Measurements from ENCODE around the gene HHAT.

DNA sequence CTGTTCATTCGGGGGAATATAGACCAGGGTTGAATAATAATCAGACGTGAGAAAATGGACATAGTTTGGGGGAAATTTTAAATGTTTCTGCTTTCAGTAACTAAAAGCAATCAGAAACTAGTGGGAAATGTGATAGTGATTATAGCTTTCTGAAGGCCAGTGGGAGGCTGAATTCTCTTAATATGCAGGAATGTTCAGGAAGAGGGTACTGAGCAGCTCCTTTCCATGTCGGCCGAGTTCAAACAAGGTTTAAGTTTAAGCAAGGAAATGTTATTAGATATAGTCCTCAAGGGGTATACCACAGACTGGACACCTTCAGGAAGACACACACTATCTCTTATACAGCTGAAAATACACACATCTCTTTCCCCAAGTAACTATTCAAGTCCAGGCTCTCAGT is 105.5 kb downstream of the HHAT start:
- TF ChIP-seq, protein P1, sequence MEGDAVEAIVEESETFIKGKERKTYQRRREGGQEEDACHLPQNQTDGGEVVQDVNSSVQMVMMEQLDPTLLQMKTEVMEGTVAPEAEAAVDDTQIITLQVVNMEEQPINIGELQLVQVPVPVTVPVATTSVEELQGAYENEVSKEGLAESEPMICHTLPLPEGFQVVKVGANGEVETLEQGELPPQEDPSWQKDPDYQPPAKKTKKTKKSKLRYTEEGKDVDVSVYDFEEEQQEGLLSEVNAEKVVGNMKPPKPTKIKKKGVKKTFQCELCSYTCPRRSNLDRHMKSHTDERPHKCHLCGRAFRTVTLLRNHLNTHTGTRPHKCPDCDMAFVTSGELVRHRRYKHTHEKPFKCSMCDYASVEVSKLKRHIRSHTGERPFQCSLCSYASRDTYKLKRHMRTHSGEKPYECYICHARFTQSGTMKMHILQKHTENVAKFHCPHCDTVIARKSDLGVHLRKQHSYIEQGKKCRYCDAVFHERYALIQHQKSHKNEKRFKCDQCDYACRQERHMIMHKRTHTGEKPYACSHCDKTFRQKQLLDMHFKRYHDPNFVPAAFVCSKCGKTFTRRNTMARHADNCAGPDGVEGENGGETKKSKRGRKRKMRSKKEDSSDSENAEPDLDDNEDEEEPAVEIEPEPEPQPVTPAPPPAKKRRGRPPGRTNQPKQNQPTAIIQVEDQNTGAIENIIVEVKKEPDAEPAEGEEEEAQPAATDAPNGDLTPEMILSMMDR (optimal IDR thresholded peaks at IDR 0.05 in 1 of 3, IDR thresholded peaks at IDR 0.05 in 1 of 3, conservative IDR thresholded peaks at IDR 0.05 in 1 of 3; ENCODE audit: extremely low read depth in 1 of 3, insufficient read depth in 2 of 3, low read length in 3 of 3) = no peak
- TF ChIP-seq EZH2 (IDR thresholded peaks at IDR 0.05; ENCODE audit: low read length) = no peak
